HepG2 (cell line): ENCODE results near the gene KIRREL2. TPM values are rescaled to one million over a fixed set of nuclear protein-coding genes. Genes with fewer than 3 reads are reported as not detected.

Source experiments
- HNRNPUL1 ChIP-seq: fragments of 200-400 bp; formaldehyde crosslinking; IDR thresholded peaks from 2 replicates; pipeline ENCODE4 v1.6.1; 2017; ENCODE audit warnings: low read depth, mild to moderate bottlenecking, low read length, moderate library complexity
- JARID2 ChIP-seq: sonication (generic); formaldehyde crosslinking; IDR thresholded peaks from 2 replicates; pipeline ENCODE4 v1.8.1; 2023; ENCODE audit warnings: missing genetic modification reagents, inconsistent platforms; ENCODE audit not compliant: insufficient replicate concordance
- KDM5A ChIP-seq: fragments of 200-600 bp; sonication (generic); IDR thresholded peaks from 2 replicates; pipeline ENCODE4 v1.7.0; 2018; ENCODE audit warnings: antibody characterized with exemption, mild to moderate bottlenecking, low read length, borderline replicate concordance
- MED1 ChIP-seq: sonication (generic); formaldehyde crosslinking; IDR thresholded peaks from 2 replicates; pipeline ENCODE4 v1.4.0; 2020; ENCODE audit warnings: missing genetic modification reagents
- NFKBIZ ChIP-seq: IDR thresholded peaks from 2 replicates; pipeline ENCODE4 v1.6.1; 2018; ENCODE audit warnings: missing genetic modification reagents, missing compliant biosample characterization
- NR2C2 ChIP-seq: sonication (generic); formaldehyde crosslinking; IDR thresholded peaks from 2 replicates; pipeline ENCODE4 v1.4.0; 2020; ENCODE audit warnings: missing genetic modification reagents, mild to moderate bottlenecking, moderate library complexity, borderline replicate concordance
- SP1 ChIP-seq, 2 experiments: fragments of 450-650 bp in 1 of 2; sonication (generic) in 1 of 2; formaldehyde crosslinking in 1 of 2; IDR thresholded peaks; 2 replicates each; pipeline versions ENCODE4 v1.4.0 to v1.6.1; 2016 to 2020; ENCODE audit warnings: missing genetic modification reagents in 1 of 2
- SP2 ChIP-seq: sonication (generic); formaldehyde crosslinking; IDR thresholded peaks from 2 replicates; pipeline ENCODE4 v1.5.1; 2020; ENCODE audit warnings: mild to moderate bottlenecking, missing genetic modification reagents
- STAG1 ChIP-seq: sonication (generic); formaldehyde crosslinking; IDR thresholded peaks from 2 replicates; pipeline ENCODE4 v1.4.0; 2020; ENCODE audit warnings: missing genetic modification reagents
- TCF12 ChIP-seq, 2 experiments: fragments of 450-650 bp in 1 of 2; sonication (generic) in 1 of 2; formaldehyde crosslinking in 1 of 2; IDR thresholded peaks; 2 replicates each; pipeline versions ENCODE4 v1.6.1 to v1.8.0; 2017 to 2022; ENCODE audit warnings: antibody characterized with exemption in 1 of 2, mild to moderate bottlenecking in 1 of 2, missing genetic modification reagents in 1 of 2, moderate library complexity in 1 of 2
- THAP11 ChIP-seq: IDR thresholded peaks from 2 replicates; pipeline ENCODE4 v1.6.1; 2016; ENCODE audit warnings: missing biosample characterization, missing genetic modification reagents
- XRCC5 ChIP-seq: fragments of 200-400 bp; formaldehyde crosslinking; optimal IDR thresholded peaks from 2 replicates; pipeline ENCODE3; 2017; ENCODE audit warnings: mild to moderate bottlenecking, low read length
- YEATS4 ChIP-seq: sonication (generic); formaldehyde crosslinking; IDR thresholded peaks from 2 replicates; pipeline ENCODE4 v1.4.0; 2020; ENCODE audit warnings: missing genetic modification reagents, borderline replicate concordance
- ZBTB20 ChIP-seq: sonication (generic); formaldehyde crosslinking; IDR thresholded peaks from 2 replicates; pipeline ENCODE4 v1.8.1; 2023; ENCODE audit warnings: missing genetic modification reagents, low read depth, mild to moderate bottlenecking, borderline replicate concordance
- ZBTB21 ChIP-seq: sonication (generic); formaldehyde crosslinking; IDR thresholded peaks from 2 replicates; pipeline ENCODE4 v1.4.0; 2020; ENCODE audit warnings: missing genetic modification reagents
- ZFAT ChIP-seq: sonication (generic); formaldehyde crosslinking; conservative IDR thresholded peaks from 2 replicates; pipeline ENCODE4 v1.8.1; 2023; ENCODE audit warnings: missing genetic modification reagents, inconsistent platforms
- ZNF17 ChIP-seq: sonication (generic); formaldehyde crosslinking; IDR thresholded peaks from 2 replicates; pipeline ENCODE4 v1.5.0; 2020; ENCODE audit warnings: mild to moderate bottlenecking, missing genetic modification reagents
- ZNF251 ChIP-seq: sonication (generic); formaldehyde crosslinking; IDR thresholded peaks from 2 replicates; pipeline ENCODE4 v1.9.0; 2021; ENCODE audit warnings: mild to moderate bottlenecking, missing genetic modification reagents
- ZNF296 ChIP-seq: sonication (generic); formaldehyde crosslinking; conservative IDR thresholded peaks from 2 replicates; pipeline ENCODE4 v1.5.0; 2020; ENCODE audit warnings: mild to moderate bottlenecking, missing genetic modification reagents
- ZNF605 ChIP-seq: sonication (generic); formaldehyde crosslinking; IDR thresholded peaks from 2 replicates; pipeline ENCODE4 v1.8.0; 2022; ENCODE audit warnings: mild to moderate bottlenecking, missing genetic modification reagents
- ZNF749 ChIP-seq: sonication (generic); formaldehyde crosslinking; IDR thresholded peaks from 2 replicates; pipeline ENCODE4 v1.8.0; 2022; ENCODE audit warnings: mild to moderate bottlenecking, missing genetic modification reagents, moderate library complexity, borderline replicate concordance
- ZNF775 ChIP-seq: sonication (generic); formaldehyde crosslinking; IDR thresholded peaks from 2 replicates; pipeline ENCODE4 v1.4.0; 2020; ENCODE audit warnings: missing genetic modification reagents, mild to moderate bottlenecking, moderate library complexity, borderline replicate concordance
- polyA plus RNA-seq, 8 experiments: library from polyadenylated mRNA; depleted of rRNA in 3 of 8; stranded (reverse) in 7 of 8; unstranded in 1 of 8; fragments of >200 nt; fragmentation: Illumina TruSeq in 4 of 8; extraction: Trizol in 4 of 8; gene quantifications; 2 replicates each; pipeline versions ENCODE4 v1.2.1 to v1.2.3, GENCODE V29; 2011 to 2016; ENCODE audit warnings: low read depth in 4 of 8, missing spikeins in 1 of 8, mixed read lengths in 1 of 8; ENCODE audit not compliant: insufficient read depth in 1 of 8
- total RNA-seq, 5 experiments: library from RNA; depleted of rRNA; stranded (reverse); fragments of >200 nt; fragmentation: Illumina TruSeq; extraction: Trizol; gene quantifications; 2 replicates each; pipeline ENCODE4 v1.2.3, GENCODE V29; 2016; ENCODE audit warnings: low read depth in 1 of 5
- TF ChIP-seq, protein P1 (sequence below): sonication (generic); formaldehyde crosslinking; IDR thresholded peaks from 2 replicates; pipeline ENCODE4 v1.4.0; 2020; ENCODE audit warnings: missing genetic modification reagents
- TF ChIP-seq, protein P2 (sequence below): sonication (generic); formaldehyde crosslinking; IDR thresholded peaks from 2 replicates; pipeline ENCODE4 v1.5.0; 2020; ENCODE audit warnings: mild to moderate bottlenecking, missing genetic modification reagents, borderline replicate concordance

The KIRREL2 gene
- total and polyA plus RNA-seq, 2 of the 13 experiments (the other 11 are each of a cell fraction or from before 2014, with no cell fraction given): 0.18 to 2.4 TPM

DNA sequence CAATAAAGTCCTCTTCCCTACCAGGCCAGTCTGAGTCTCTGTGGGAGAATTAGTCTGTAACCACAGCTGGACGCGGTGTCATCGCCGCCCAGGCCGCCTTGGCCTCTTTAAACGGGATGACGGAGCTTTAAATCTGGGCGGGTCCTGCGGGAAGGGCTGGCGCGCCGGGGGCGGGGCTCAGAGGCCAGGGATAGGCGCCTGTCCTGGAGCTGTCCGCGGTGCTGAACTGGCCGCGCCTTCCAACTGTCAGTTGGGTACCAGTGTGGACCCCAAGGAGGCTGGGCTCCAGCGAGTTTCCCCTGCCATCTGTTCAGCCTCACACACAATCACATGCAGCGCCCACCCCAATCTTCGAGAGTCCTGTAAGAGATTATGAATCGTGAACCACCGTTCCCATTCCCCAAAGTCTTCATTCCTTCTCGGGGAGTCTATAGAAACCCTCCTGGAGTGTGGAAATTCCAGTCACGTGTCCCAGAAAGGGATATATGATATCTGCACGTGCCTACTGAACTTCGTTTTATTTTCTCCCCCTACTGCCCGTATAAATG lies 23.1 kb downstream of the KIRREL2 start (continued):
- TF ChIP-seq ZNF605 (CRISPR knock-in tag): peak; percentile 98
- TF ChIP-seq STAG1 (CRISPR knock-in tag): peak; percentile 36; the same call in 1 of the 2 replicates
- TF ChIP-seq NFKBIZ (CRISPR knock-in tag): peak; percentile 76; the same call in 1 of the 2 replicates
- TF ChIP-seq XRCC5: peak; percentile 74
- no peak for TF ChIP-seq SP2 (CRISPR knock-in tag)
- no peak for TF ChIP-seq JARID2 (CRISPR knock-in tag)
- no peak for TF ChIP-seq HNRNPUL1
- TF ChIP-seq, protein P1, sequence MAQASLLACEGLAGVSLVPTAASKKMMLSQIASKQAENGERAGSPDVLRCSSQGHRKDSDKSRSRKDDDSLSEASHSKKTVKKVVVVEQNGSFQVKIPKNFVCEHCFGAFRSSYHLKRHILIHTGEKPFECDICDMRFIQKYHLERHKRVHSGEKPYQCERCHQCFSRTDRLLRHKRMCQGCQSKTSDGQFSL (CRISPR knock-in tag): no peak
- peak; percentile 60; the same call in 1 of the 2 replicates for TF ChIP-seq ZBTB21 (CRISPR knock-in tag)
- peak; percentile 82; the same call in 1 of the 2 replicates for TF ChIP-seq ZNF749 (CRISPR knock-in tag)
- no peak for TF ChIP-seq NR2C2 (CRISPR knock-in tag)
- TF ChIP-seq MED1 (CRISPR knock-in tag): peak; percentile 75; the same call in 1 of the 2 replicates
- TF ChIP-seq KDM5A: no peak
- TF ChIP-seq ZBTB20 (CRISPR knock-in tag): peak; percentile 93; the same call in 1 of the 2 replicates
- peak; percentile 82 for TF ChIP-seq THAP11 (CRISPR knock-in tag)
- TF ChIP-seq, protein P2, sequence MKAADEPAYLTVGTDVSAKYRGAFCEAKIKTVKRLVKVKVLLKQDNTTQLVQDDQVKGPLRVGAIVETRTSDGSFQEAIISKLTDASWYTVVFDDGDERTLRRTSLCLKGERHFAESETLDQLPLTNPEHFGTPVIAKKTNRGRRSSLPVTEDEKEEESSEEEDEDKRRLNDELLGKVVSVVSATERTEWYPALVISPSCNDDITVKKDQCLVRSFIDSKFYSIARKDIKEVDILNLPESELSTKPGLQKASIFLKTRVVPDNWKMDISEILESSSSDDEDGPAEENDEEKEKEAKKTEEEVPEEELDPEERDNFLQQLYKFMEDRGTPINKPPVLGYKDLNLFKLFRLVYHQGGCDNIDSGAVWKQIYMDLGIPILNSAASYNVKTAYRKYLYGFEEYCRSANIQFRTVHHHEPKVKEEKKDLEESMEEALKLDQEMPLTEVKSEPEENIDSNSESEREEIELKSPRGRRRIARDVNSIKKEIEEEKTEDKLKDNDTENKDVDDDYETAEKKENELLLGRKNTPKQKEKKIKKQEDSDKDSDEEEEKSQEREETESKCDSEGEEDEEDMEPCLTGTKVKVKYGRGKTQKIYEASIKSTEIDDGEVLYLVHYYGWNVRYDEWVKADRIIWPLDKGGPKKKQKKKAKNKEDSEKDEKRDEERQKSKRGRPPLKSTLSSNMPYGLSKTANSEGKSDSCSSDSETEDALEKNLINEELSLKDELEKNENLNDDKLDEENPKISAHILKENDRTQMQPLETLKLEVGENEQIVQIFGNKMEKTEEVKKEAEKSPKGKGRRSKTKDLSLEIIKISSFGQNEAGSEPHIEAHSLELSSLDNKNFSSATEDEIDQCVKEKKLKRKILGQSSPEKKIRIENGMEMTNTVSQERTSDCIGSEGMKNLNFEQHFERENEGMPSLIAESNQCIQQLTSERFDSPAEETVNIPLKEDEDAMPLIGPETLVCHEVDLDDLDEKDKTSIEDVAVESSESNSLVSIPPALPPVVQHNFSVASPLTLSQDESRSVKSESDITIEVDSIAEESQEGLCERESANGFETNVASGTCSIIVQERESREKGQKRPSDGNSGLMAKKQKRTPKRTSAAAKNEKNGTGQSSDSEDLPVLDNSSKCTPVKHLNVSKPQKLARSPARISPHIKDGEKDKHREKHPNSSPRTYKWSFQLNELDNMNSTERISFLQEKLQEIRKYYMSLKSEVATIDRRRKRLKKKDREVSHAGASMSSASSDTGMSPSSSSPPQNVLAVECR (CRISPR knock-in tag): peak; percentile 87
- no peak for TF ChIP-seq ZNF17 (CRISPR knock-in tag)
- TF ChIP-seq ZFAT: no peak
- 0 out of 2 replicates have a peak, but pooled peaks have one; percentile 32 for TF ChIP-seq ZNF251 (CRISPR knock-in tag)
- TF ChIP-seq YEATS4 (CRISPR knock-in tag): 0 out of 2 replicates have a peak, but pooled peaks have one; percentile 31
- TF ChIP-seq TCF12 (IDR thresholded peaks at IDR 0.05): no peak
- TF ChIP-seq TCF12 (CRISPR knock-in tag; IDR thresholded peaks at IDR 0.05): 0 out of 2 replicates have a peak, but pooled peaks have one; percentile 26
- no peak for TF ChIP-seq ZNF296
- TF ChIP-seq ZNF775 (CRISPR knock-in tag): 0 out of 2 replicates have a peak, but pooled peaks have one; percentile 60
- no peak for TF ChIP-seq SP1 (IDR thresholded peaks at IDR 0.05)
- TF ChIP-seq SP1 (CRISPR knock-in tag; IDR thresholded peaks at IDR 0.05): peak; percentile 79
